ENCODE data around the gene NLGN4Y.

Gene NLGN4Y

DNA sequence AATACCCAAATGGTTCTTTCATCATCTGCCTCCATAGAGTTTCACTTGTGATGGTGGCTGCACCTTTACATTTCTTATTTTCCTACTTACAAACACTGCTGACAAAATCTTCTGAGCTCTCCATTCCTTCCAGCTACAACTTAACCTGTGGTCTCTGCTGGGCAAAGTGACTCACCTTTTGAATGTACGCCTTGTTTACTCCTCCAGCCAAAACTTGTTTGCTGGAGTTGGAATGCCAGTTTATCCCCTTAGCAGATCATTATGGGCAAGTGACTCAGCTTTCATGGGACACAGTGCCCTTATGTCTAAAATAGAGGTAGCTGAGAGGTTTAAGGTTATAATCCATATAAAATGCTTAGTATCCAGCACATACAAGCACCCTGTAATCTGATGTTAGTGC is 107.3 kb downstream of the NLGN4Y start:
- no peaks in the 10 kb centered on the region for H3K36me3 ChIP-seq (ENCODE audit: insufficient read depth, low read length)
- H3K9me3 ChIP-seq (ENCODE audit: low read depth, low read length) = no peaks in the 10 kb centered on the region
- no peak for TF ChIP-seq FOXP2 (optimal IDR thresholded peaks at IDR 0.05; ENCODE audit: control extremely low read depth, extremely low read length, insufficient read depth)
- H3K27ac ChIP-seq = no peak overlapping the region
- H3K9ac ChIP-seq (ENCODE audit: insufficient read length) = no peak overlapping the region
- no peak for DNase-seq (ENCODE audit: low read depth, low spot score)
- H3K4me3 ChIP-seq = no peak overlapping the region

DNA sequence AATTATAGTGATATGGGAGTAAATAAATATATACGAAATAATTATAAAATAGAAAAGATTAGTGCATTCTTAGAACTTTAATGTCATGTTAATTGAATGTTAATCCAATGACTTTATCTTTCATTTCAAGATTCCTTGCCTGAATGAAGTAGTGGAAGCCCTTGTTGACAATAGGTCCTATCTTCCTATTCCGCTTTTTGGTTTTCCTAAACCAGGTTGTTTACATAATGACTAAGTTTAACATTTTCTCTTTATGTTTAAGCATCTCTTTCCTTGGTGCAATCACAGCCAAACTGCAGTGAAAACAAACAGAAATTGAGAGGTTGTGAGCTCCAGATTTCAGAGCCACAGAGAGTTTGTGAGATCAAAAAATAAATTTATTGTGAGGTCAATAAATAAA is 109.4 kb downstream of the NLGN4Y start:
- no peak for DNase-seq (ENCODE audit: low read depth, low spot score)
- Histone ChIP-seq H3K27ac (no peak overlapping the region), H3K9ac (ENCODE audit: insufficient read length) (no peak overlapping the region), H3K9me3 (ENCODE audit: low read depth, low read length) (no peaks in the 10 kb centered on the region), H3K4me3 (no peak overlapping the region), H3K36me3 (ENCODE audit: insufficient read depth, low read length) (no peaks in the 10 kb centered on the region)
- TF ChIP-seq POLR2AphosphoS5 (IDR thresholded peaks at IDR 0.05; ENCODE audit: borderline replicate concordance, low read depth, low read length) (no peak), EZH2 (IDR thresholded peaks at IDR 0.05) (no peak), FOXP2 (optimal IDR thresholded peaks at IDR 0.05; ENCODE audit: control extremely low read depth, extremely low read length, insufficient read depth) (no peak)

GRCh38 chrY:14634954-14635353 is 110.6 kb downstream of the NLGN4Y start:
- Histone ChIP-seq H3K4me3 (no peak overlapping the region), H3K36me3 (ENCODE audit: insufficient read depth, low read length) (no peaks in the 10 kb centered on the region), H3K27ac (no peak overlapping the region), H3K9me3 (ENCODE audit: low read depth, low read length) (no peaks in the 10 kb centered on the region), H3K9ac (ENCODE audit: insufficient read length) (no peak overlapping the region)
- TF ChIP-seq POLR2AphosphoS5 (IDR thresholded peaks at IDR 0.05; ENCODE audit: borderline replicate concordance, low read depth, low read length) (no peak), EZH2 (IDR thresholded peaks at IDR 0.05) (no peak), FOXP2 (optimal IDR thresholded peaks at IDR 0.05; ENCODE audit: control extremely low read depth, extremely low read length, insufficient read depth) (no peak)
- no peak for DNase-seq (ENCODE audit: low read depth, low spot score)

DNA sequence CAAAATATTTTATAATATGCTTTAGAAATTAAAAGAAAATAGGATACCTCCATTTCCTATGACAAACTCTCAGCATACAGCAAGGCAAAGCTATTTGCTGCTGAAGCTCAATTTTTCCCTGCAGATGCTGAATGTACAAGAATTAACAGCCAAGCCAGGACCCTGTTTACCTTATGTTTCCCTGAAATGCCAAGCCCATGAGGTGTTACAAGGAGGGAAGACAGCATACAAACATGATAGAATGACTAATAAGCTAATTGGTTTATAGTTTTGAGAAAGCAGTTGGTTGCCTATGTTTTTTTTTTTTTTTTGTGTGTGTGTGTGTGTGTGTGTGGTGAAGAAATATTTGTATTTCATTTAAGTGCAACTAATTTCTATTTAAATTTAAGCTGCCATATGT is 113.2 kb downstream of the NLGN4Y start:
- no peak overlapping the region for H3K4me3 ChIP-seq
- H3K9ac ChIP-seq (ENCODE audit: insufficient read length) = no peak overlapping the region
- H3K9me3 ChIP-seq (ENCODE audit: low read depth, low read length) = no peaks in the 10 kb centered on the region
- DNase-seq (ENCODE audit: low read depth, low spot score) = no peak
- H3K36me3 ChIP-seq (ENCODE audit: insufficient read depth, low read length) = no peaks in the 10 kb centered on the region
- no peak for TF ChIP-seq POLR2AphosphoS5 (IDR thresholded peaks at IDR 0.05; ENCODE audit: borderline replicate concordance, low read depth, low read length)
- TF ChIP-seq FOXP2 (optimal IDR thresholded peaks at IDR 0.05; ENCODE audit: control extremely low read depth, extremely low read length, insufficient read depth) = no peak
- no peak for TF ChIP-seq EZH2 (IDR thresholded peaks at IDR 0.05)
- no peak overlapping the region for H3K27ac ChIP-seq

GRCh38 chrY:14641853-14642252 is 117.5 kb downstream of the NLGN4Y start:
- H3K4me3 ChIP-seq = no peak overlapping the region
- no peaks in the 10 kb centered on the region for H3K9me3 ChIP-seq (ENCODE audit: low read depth, low read length)
- H3K27ac ChIP-seq = no peak overlapping the region
- no peaks in the 10 kb centered on the region for H3K36me3 ChIP-seq (ENCODE audit: insufficient read depth, low read length)
- TF ChIP-seq FOXP2 (optimal IDR thresholded peaks at IDR 0.05; ENCODE audit: control extremely low read depth, extremely low read length, insufficient read depth) (no peak), EZH2 (IDR thresholded peaks at IDR 0.05) (no peak), POLR2AphosphoS5 (IDR thresholded peaks at IDR 0.05; ENCODE audit: borderline replicate concordance, low read depth, low read length) (no peak)
- no peak overlapping the region for H3K9ac ChIP-seq (ENCODE audit: insufficient read length)
- no peak for DNase-seq (ENCODE audit: low read depth, low spot score)

DNA sequence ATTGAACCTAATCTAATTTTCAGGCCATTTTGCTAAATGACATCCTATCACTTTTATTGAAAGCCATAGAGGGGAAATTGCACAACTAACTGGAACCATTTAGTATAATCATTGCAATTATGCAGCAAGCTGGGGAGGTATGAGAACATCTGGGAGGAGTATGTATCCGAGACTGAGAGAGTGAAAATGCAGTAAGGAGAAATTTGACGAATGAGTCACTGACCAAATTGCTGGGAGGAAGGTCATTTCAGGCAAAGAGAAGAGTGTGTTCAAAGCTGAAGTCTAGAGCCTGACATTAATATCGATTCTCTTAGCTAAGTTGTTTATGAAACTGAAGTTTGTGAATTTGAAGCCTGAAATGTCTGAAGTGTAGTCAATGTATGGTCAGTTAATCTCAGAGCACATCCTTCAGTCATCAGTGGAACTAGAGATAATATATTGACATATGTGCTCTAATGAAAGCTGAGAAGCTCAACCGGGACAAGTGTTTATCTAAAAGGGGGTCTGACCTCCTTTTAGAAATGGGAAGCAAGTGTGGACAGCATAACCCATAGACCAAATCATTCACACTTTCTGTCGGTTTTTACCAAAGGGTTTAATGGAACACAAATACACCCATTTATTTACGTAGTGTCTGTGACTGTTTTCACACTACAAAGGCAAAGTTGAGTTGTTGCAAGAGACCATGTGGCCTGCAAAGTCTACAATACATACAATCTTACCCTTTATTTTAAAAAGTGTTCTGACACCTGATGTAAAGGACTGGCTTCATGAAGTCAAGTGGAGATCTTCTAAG is 120.0 kb downstream of the NLGN4Y start:
- DNase-seq (ENCODE audit: low read depth, low spot score) = no peak
- H3K9me3 ChIP-seq (ENCODE audit: low read depth, low read length) = no peaks in the 10 kb centered on the region
- TF ChIP-seq FOXP2 (optimal IDR thresholded peaks at IDR 0.05; ENCODE audit: control extremely low read depth, extremely low read length, insufficient read depth) = no peak
- no peak for TF ChIP-seq POLR2AphosphoS5 (IDR thresholded peaks at IDR 0.05; ENCODE audit: borderline replicate concordance, low read depth, low read length)
- no peak for TF ChIP-seq EZH2 (IDR thresholded peaks at IDR 0.05)
- no peak overlapping the region for H3K27ac ChIP-seq
- no peaks in the 10 kb centered on the region for H3K36me3 ChIP-seq (ENCODE audit: insufficient read depth, low read length)
- H3K9ac ChIP-seq (ENCODE audit: insufficient read length) = no peak overlapping the region
- H3K4me3 ChIP-seq = no peak overlapping the region

- Histone ChIP-seq H3K36me3 (ENCODE audit: insufficient read depth, low read length) (no peaks in the 10 kb centered on the region), H3K4me3 (no peak overlapping the region), H3K9ac (ENCODE audit: insufficient read length) (no peak overlapping the region), H3K27ac (no peak overlapping the region), H3K9me3 (ENCODE audit: low read depth, low read length) (no peaks in the 10 kb centered on the region)
- no peak for DNase-seq (ENCODE audit: low read depth, low spot score)
- TF ChIP-seq EZH2 (IDR thresholded peaks at IDR 0.05) = no peak
- no peak for TF ChIP-seq FOXP2 (optimal IDR thresholded peaks at IDR 0.05; ENCODE audit: control extremely low read depth, extremely low read length, insufficient read depth)
- TF ChIP-seq POLR2AphosphoS5 (IDR thresholded peaks at IDR 0.05; ENCODE audit: borderline replicate concordance, low read depth, low read length) = no peak
Observed at GRCh38 chrY:14679181-14679580, 154.9 kb downstream of the NLGN4Y start.

- DNase-seq (ENCODE audit: low read depth, low spot score) = no peak
- Histone ChIP-seq H3K27ac (no peak overlapping the region), H3K9me3 (ENCODE audit: low read depth, low read length) (no peaks in the 10 kb centered on the region), H3K4me3 (no peak overlapping the region), H3K36me3 (ENCODE audit: insufficient read depth, low read length) (no peaks in the 10 kb centered on the region), H3K9ac (ENCODE audit: insufficient read length) (no peak overlapping the region)
- TF ChIP-seq EZH2 (IDR thresholded peaks at IDR 0.05) = no peak
- TF ChIP-seq FOXP2 (optimal IDR thresholded peaks at IDR 0.05; ENCODE audit: control extremely low read depth, extremely low read length, insufficient read depth) = no peak
- no peak for TF ChIP-seq POLR2AphosphoS5 (IDR thresholded peaks at IDR 0.05; ENCODE audit: borderline replicate concordance, low read depth, low read length)
Observed at GRCh38 chrY:14694543-14694942, 170.2 kb downstream of the NLGN4Y start.

DNA sequence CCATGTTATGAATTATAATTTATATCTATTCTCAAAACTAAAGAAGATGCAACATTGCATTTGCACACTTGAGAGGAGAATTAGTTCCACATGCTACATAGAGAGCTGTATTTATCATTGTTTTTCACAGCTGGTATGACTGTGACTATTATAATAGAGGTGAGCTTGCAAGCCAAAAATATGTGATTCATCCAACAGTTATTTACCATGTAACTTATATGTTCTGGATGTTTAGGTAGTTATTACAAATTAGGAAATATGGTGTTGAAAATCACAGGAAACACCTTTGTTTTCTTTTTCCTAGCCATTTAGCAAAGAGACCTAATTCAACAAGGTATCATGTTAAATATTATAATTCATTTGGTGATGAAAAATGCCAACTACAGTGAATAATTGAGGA is 183.8 kb downstream of the NLGN4Y start:
- DNase-seq (ENCODE audit: low read depth, low spot score) = no peak
- H3K9me3 ChIP-seq (ENCODE audit: low read depth, low read length) = no peaks in the 10 kb centered on the region
- H3K36me3 ChIP-seq (ENCODE audit: insufficient read depth, low read length) = no peaks in the 10 kb centered on the region
- no peak overlapping the region for H3K9ac ChIP-seq (ENCODE audit: insufficient read length)
- H3K27ac ChIP-seq = no peak overlapping the region
- H3K4me3 ChIP-seq = no peak overlapping the region
- TF ChIP-seq FOXP2 (optimal IDR thresholded peaks at IDR 0.05; ENCODE audit: control extremely low read depth, extremely low read length, insufficient read depth) (no peak), EZH2 (IDR thresholded peaks at IDR 0.05) (no peak), POLR2AphosphoS5 (IDR thresholded peaks at IDR 0.05; ENCODE audit: borderline replicate concordance, low read depth, low read length) (no peak)

Data from SK-N-MC (cell line).